GM23248 (cell line): ENCODE measurements around the gene CDH20. TPM values are rescaled to one million over a fixed set of nuclear protein-coding genes. Genes with fewer than 3 reads are reported as not detected.

ENCODE experiments used
- DNase-seq: peaks from one replicate; pipeline ENCODE4 v3.0.0-alpha.2; 2015
- H2AFZ ChIP-seq: fragments of 200-600 bp; sonication (generic); 2 replicates; pipeline ENCODE4 v1.6.1; 2016; ENCODE audit warnings: antibody characterized with exemption
- H3F3A ChIP-seq: fragments of 200-600 bp; sonication (generic); 2 replicates; pipeline ENCODE4 v1.6.1; 2016; ENCODE audit warnings: mild to moderate bottlenecking, antibody characterized with exemption, mixed run types; ENCODE audit not compliant: insufficient read depth
- H3K27ac ChIP-seq: fragments of 200-600 bp; sonication (generic); 2 replicates; pipeline ENCODE4 v1.5.1; 2016; ENCODE audit warnings: mild to moderate bottlenecking
- H3K27me3 ChIP-seq: fragments of 200-600 bp; sonication (generic); replicated peaks from 2 replicates; pipeline ENCODE4 v1.6.1; 2016; ENCODE audit warnings: mild to moderate bottlenecking; ENCODE audit not compliant: insufficient read depth
- H3K36me3 ChIP-seq: fragments of 200-600 bp; sonication (generic); 2 replicates; pipeline ENCODE4 v1.6.1; 2016; ENCODE audit warnings: low read depth, mild to moderate bottlenecking
- H3K4me1 ChIP-seq: fragments of 200-600 bp; sonication (generic); 2 replicates; pipeline ENCODE4 v1.6.1; 2016; ENCODE audit warnings: mild to moderate bottlenecking; ENCODE audit not compliant: insufficient read depth
- H3K4me2 ChIP-seq: fragments of 200-600 bp; sonication (generic); one replicate; pipeline ENCODE4 v1.6.1; 2016; ENCODE audit warnings: mild to moderate bottlenecking; ENCODE audit not compliant: unreplicated experiment
- H3K4me3 ChIP-seq: fragments of 200-600 bp; sonication (generic); 2 replicates; pipeline ENCODE4 v1.5.1; 2016; ENCODE audit warnings: mild to moderate bottlenecking
- H3K79me2 ChIP-seq: fragments of 200-600 bp; sonication (generic); 2 replicates; pipeline ENCODE4 v1.6.1; 2016; ENCODE audit warnings: mild to moderate bottlenecking; ENCODE audit not compliant: insufficient read depth
- H3K9ac ChIP-seq: fragments of 200-600 bp; sonication (generic); 2 replicates; pipeline ENCODE4 v1.6.1; 2016; ENCODE audit warnings: mild to moderate bottlenecking
- H3K9me2 ChIP-seq: fragments of 200-600 bp; sonication (generic); 2 replicates; pipeline ENCODE4 v1.6.1; 2016; ENCODE audit warnings: mixed run types, mild to moderate bottlenecking, moderate library complexity; ENCODE audit not compliant: insufficient read depth
- H3K9me3 ChIP-seq: fragments of 200-600 bp; sonication (generic); one replicate; pipeline ENCODE4 v1.6.1; 2017; ENCODE audit warnings: low read depth
- H4K20me1 ChIP-seq: fragments of 200-600 bp; sonication (generic); 2 replicates; pipeline ENCODE4 v1.6.0; 2016; ENCODE audit not compliant: insufficient read depth
- EZH2 ChIP-seq: fragments of 200-600 bp; sonication (generic); IDR thresholded peaks from 2 replicates; pipeline ENCODE4 v1.6.1; 2018; ENCODE audit warnings: antibody characterized with exemption, mild to moderate bottlenecking; ENCODE audit not compliant: insufficient read depth, poor library complexity, severe bottlenecking
- EZH2phosphoT487 ChIP-seq: fragments of 200-600 bp; sonication (generic); IDR thresholded peaks from 2 replicates; pipeline ENCODE4 v1.6.1; 2018; ENCODE audit warnings: antibody characterized with exemption, moderate library complexity, mild to moderate bottlenecking, low read depth; ENCODE audit not compliant: insufficient read depth
- WGBS, 2 experiments: methylation state at CpG; one replicate each; pipeline ENCODE4 v1.1.6; 2015 to 2017; ENCODE audit warnings: low lambda C conversion rate in 2 of 2, low coverage in 1 of 2; ENCODE audit errors: missing lambda C conversion rate in 2 of 2; 5-methylcytosine and 5-hydroxymethylcytosine counted together
- in situ Hi-C: fragments of 300-500 bp; cut with MboI; formaldehyde crosslinking; loops from 2 replicates; pipeline ENCODE4 v1.15.0; 2020
- polyA plus RNA-seq: library from polyadenylated mRNA; unstranded; fragments of >200 nt; fragmentation: Nextera tagmentation; extraction: Ambion mirVana; gene quantifications from 2 replicates; pipeline ENCODE4 v1.2.1, GENCODE V29; 2016
- total RNA-seq: library from RNA; depleted of rRNA; stranded (reverse); fragments of >200 nt; shearing (Covaris generic); gene quantifications from 2 replicates; pipeline ENCODE4 v1.2.3, GENCODE V29; 2014

Gene CDH20
- total and polyA plus RNA-seq, 2 experiments from 2014 or later, result not detected

GRCh38 chr18:61426492-61427053 is 93.3 kb downstream of the CDH20 start:
- DNase-seq, result no peak
- 73 to 81% methylated on average over 6 of the region's 6 CpGs for WGBS, 2 experiments
- in situ Hi-C loops, result no loop called here

GRCh38 chr18:61428266-61428665 is 95.0 kb downstream of the CDH20 start:
- in situ Hi-C loops, result no loop called here
- Histone ChIP-seq H3K36me3 (no peaks in the 10 kb centered on the region), H3F3A (no peaks in the 10 kb centered on the region), H3K27me3 (no peaks in the 10 kb centered on the region), H3K4me2 (no peak overlapping the region), H2AFZ (no peak overlapping the region), H3K4me3 (no peak overlapping the region), H3K9ac (no peak overlapping the region), H4K20me1 (no peaks in the 10 kb centered on the region), H3K79me2 (no peaks in the 10 kb centered on the region), H3K4me1 (no peaks in the 10 kb centered on the region), H3K9me3 (no peaks in the 10 kb centered on the region), H3K27ac (no peak overlapping the region), H3K9me2 (no peaks in the 10 kb centered on the region)
- no peak for DNase-seq
- 78 to 86% methylated on average over 4 of the region's 4 CpGs for WGBS, 2 experiments
- TF ChIP-seq EZH2phosphoT487 (no peak), EZH2 (no peak)

More at GRCh38 chr18:61426492-61427053, 93.3 kb downstream of the CDH20 start:
- TF ChIP-seq EZH2 (no peak), EZH2phosphoT487 (no peak)
- H2AFZ ChIP-seq, result no peak overlapping the region
- H3K4me3 ChIP-seq, result no peak overlapping the region
- H3K79me2 ChIP-seq, result no peaks in the 10 kb centered on the region
- no peak overlapping the region for H3K9ac ChIP-seq
- no peaks in the 10 kb centered on the region for H4K20me1 ChIP-seq
- H3K4me2 ChIP-seq, result no peak overlapping the region
- no peak overlapping the region for H3K27ac ChIP-seq
- no peaks in the 10 kb centered on the region for H3K4me1 ChIP-seq
- no peaks in the 10 kb centered on the region for H3K9me3 ChIP-seq
- no peaks in the 10 kb centered on the region for H3F3A ChIP-seq
- no peaks in the 10 kb centered on the region for H3K9me2 ChIP-seq
- H3K27me3 ChIP-seq, result no peaks in the 10 kb centered on the region
- H3K36me3 ChIP-seq, result no peaks in the 10 kb centered on the region

GRCh38 chr18:61432590-61432989 is 99.4 kb downstream of the CDH20 start:
- H2AFZ ChIP-seq, result no peak overlapping the region
- TF ChIP-seq EZH2, result no peak
- no peak for TF ChIP-seq EZH2phosphoT487
- no peaks in the 10 kb centered on the region for H3K9me2 ChIP-seq
- H3K27me3 ChIP-seq, result no peaks in the 10 kb centered on the region
- in situ Hi-C loops, result no loop called here
- no peaks in the 10 kb centered on the region for H3K79me2 ChIP-seq
- H3K36me3 ChIP-seq, result no peaks in the 10 kb centered on the region
- no peaks in the 10 kb centered on the region for H3K9me3 ChIP-seq
- WGBS, 2 experiments, result 89 to 100% methylated on average over 1 of the region's 1 CpG
- no peaks in the 10 kb centered on the region for H4K20me1 ChIP-seq
- no peak overlapping the region for H3K27ac ChIP-seq
- H3F3A ChIP-seq, result no peaks in the 10 kb centered on the region
- H3K4me1 ChIP-seq, result no peaks in the 10 kb centered on the region
- DNase-seq, result no peak
- H3K9ac ChIP-seq, result no peak overlapping the region
- no peak overlapping the region for H3K4me2 ChIP-seq
- H3K4me3 ChIP-seq, result no peak overlapping the region

- Histone ChIP-seq H3F3A (no peaks in the 10 kb centered on the region), H3K9me2 (no peaks in the 10 kb centered on the region), H3K36me3 (no peaks in the 10 kb centered on the region), H3K27me3 (no peaks in the 10 kb centered on the region), H3K9ac (no peak overlapping the region), H4K20me1 (no peaks in the 10 kb centered on the region), H3K9me3 (no peaks in the 10 kb centered on the region), H3K4me1 (no peaks in the 10 kb centered on the region), H3K79me2 (no peaks in the 10 kb centered on the region), H2AFZ (no peak overlapping the region), H3K27ac (no peak overlapping the region), H3K4me2 (no peak overlapping the region), H3K4me3 (no peak overlapping the region)
- WGBS, 2 experiments, result 80 to 86% methylated on average over 3 of the region's 3 CpGs
- in situ Hi-C loops, result no loop called here
- DNase-seq, result peak; percentile 23
- TF ChIP-seq EZH2 (no peak), EZH2phosphoT487 (no peak)
Measured at GRCh38 chr18:61435064-61435652, 101.9 kb downstream of the CDH20 start.
